Breast epithelium (tissue), 4 donors: ENCODE data around the gene BCL6. TPM values are rescaled to one million over a fixed set of nuclear protein-coding genes. Genes with fewer than 3 reads are reported as not detected.
A peak's percentile ranks its signal among the peaks of the same experiment; 100 is the strongest.

Source experiments
- DNase-seq, 2 donors: peaks; one replicate each; pipeline ENCODE4 v3.0.0-alpha.2; 2019; ENCODE audit warnings: low spot score in 2 of 2
- H3K27ac ChIP-seq, 2 donors: fragments of 200-600 bp; sonication (generic) in 1 of 2; one replicate each; pipeline ENCODE4 v1.5.1; 2016 to 2019; ENCODE audit warnings: mild to moderate bottlenecking in 1 of 2
- H3K27me3 ChIP-seq, 2 donors: fragments of 200-600 bp; sonication (generic) in 1 of 2; one replicate each; pipeline versions ENCODE4 v1.5.1 to v1.6.0; 2017 to 2019; ENCODE audit warnings: control low read depth in 1 of 2, mild to moderate bottlenecking in 1 of 2
- H3K36me3 ChIP-seq: fragments of 200-600 bp; one replicate; pipeline ENCODE4 v1.5.1; 2019
- H3K4me1 ChIP-seq, 2 donors: fragments of 200-600 bp; sonication (generic); one replicate each; pipeline ENCODE4 v1.5.1; 2016 to 2019; ENCODE audit warnings: control low read depth in 1 of 2
- H3K4me3 ChIP-seq, 3 donors: fragments of 200-600 bp; sonication (generic); 1 replicate in 2 of 3; 2 replicates in 1 of 3; pipeline ENCODE4 v1.5.1; 2016 to 2019; ENCODE audit warnings: mild to moderate bottlenecking in 3 of 3, moderate library complexity in 2 of 3
- H3K9me3 ChIP-seq, 2 donors: fragments of 200-600 bp; sonication (generic) in 1 of 2; one replicate each; pipeline ENCODE4 v1.5.1; 2016 to 2019; ENCODE audit warnings: control low read depth in 1 of 2
- CTCF ChIP-seq, 3 donors: fragments of 450-650 bp; IDR thresholded peaks; one replicate each; pipeline ENCODE4 v1.5.1; 2016 to 2017; ENCODE audit warnings: antibody characterized with exemption in 3 of 3, mild to moderate bottlenecking in 3 of 3, moderate library complexity in 3 of 3
- POLR2A ChIP-seq: fragments of 450-650 bp; IDR thresholded peaks from one replicate; pipeline ENCODE4 v1.6.1; 2016; ENCODE audit warnings: antibody characterized with exemption, mild to moderate bottlenecking, moderate library complexity
- POLR2AphosphoS5 ChIP-seq, 3 donors: sonication (generic); formaldehyde crosslinking; IDR thresholded peaks; one replicate each; pipeline ENCODE4 v1.6.1; 2017; ENCODE audit warnings: antibody characterized with exemption in 3 of 3
- intact Hi-C: fragments of 100-400 bp; cut with DNase I; formaldehyde crosslinking; loops from one replicate; pipeline ENCODE4 v1.15.1; 2023; ENCODE audit warnings: low total_unique reads
- total RNA-seq, 3 donors: library from RNA; depleted of rRNA; stranded (reverse); fragments of >200 nt; gene quantifications; one replicate each; pipeline ENCODE4 v1.1.0, GENCODE V29; 2016

BCL6 gene
- total RNA-seq, 3 donors from 2014 or later = 281 to 346 (median 283) TPM

DNA sequence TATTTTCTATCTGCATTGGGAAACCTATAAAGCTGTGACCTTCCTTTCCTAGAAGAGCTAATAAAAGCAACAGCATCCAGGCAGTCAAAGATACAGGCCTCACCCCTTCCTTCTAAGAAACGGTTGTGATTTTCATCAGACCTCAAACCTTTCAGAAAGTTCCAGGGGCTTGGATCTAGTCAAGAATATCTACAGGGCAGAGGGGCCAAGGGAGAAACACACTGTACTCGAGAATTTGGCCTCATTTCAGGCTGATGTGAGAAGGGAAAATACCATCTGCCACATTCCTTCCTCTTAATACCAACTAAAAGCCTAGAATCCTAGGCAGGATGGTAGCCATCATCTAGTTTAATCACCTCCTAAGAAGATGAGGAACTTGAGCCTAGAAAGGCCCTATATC, 24.5 kb upstream of the BCL6 start:
- Histone ChIP-seq H3K27ac (no peak overlapping the region), H3K36me3 (no peaks in the 10 kb centered on the region), H3K9me3 (no peaks in the 10 kb centered on the region), H3K27me3 (no peaks in the 10 kb centered on the region), H3K4me3 (no peak overlapping the region), H3K4me1 (no peaks in the 10 kb centered on the region)
- no peak for TF ChIP-seq POLR2A
- TF ChIP-seq POLR2AphosphoS5 (IDR thresholded peaks at IDR 0.05) = no peak
- TF ChIP-seq CTCF (IDR thresholded peaks at IDR 0.05) = no peak
- no peak for DNase-seq
- intact Hi-C loops = no loop called here

DNA sequence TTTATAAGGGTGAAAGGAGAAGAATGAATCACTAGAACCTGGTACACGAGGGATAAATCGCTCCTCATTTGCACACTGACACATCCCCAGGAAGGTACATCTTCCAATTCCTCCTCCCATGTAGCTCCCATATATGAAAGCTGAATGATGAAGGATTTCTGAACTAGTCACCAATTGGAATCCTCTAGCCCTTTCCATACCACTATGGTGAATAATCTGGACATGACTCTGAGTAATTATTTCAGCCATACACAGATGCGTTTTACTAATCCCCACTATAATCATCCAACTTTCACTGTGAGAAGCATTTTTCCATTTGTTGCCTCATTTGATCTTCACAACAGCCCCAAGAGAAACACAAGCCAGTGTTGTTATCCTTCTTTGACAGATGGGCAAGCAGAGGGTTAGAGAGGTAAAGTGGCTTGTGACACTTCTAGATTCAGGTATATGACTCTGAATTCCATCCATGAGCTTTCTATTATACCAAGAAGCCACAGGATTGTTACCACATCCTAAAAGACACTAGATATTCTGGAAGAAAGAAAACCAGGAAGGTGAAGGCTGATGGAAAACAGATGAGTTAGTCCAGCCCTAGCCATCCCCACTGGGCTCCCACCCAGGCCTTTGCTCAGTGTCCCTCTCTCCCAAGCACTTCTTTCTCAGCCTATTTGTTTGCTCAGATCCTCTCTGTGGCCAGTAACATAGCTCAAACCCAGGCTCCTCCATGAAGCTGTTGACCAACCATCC, 22.2 kb upstream of the BCL6 start:
- no peak overlapping the region for H3K4me3 ChIP-seq
- no peak for DNase-seq
- H3K27ac ChIP-seq = no peak overlapping the region
- no peaks in the 10 kb centered on the region for H3K27me3 ChIP-seq
- TF ChIP-seq CTCF (IDR thresholded peaks at IDR 0.05) (no peak), POLR2A (no peak), POLR2AphosphoS5 (IDR thresholded peaks at IDR 0.05) (no peak)
- H3K4me1 ChIP-seq = peaks cover 0 to 4% of the 10 kb centered on the region in 2 donors
- intact Hi-C loops = no loop called here
- H3K36me3 ChIP-seq = no peaks in the 10 kb centered on the region
- H3K9me3 ChIP-seq = no peaks in the 10 kb centered on the region

DNA sequence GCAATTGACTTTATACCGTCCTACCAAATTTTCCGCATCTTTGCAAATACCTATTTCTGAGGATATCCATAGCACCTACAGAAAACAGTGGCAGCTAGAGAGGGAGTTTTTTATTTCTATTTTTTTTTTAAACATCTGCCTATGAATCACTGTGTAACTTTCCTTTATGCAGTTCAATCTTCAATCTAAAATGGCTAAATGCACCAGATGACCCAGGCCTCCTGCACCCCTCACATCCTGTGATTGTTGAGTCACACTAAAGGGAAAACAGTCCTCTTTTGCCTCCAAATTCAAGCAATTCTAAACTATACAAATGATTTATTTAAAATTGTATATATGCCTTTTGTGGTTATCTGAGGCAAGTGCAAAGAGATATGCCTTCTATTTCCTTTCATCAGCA, 20.1 kb upstream of the BCL6 start:
- Histone ChIP-seq H3K4me3 (no peak overlapping the region), H3K9me3 (no peaks in the 10 kb centered on the region), H3K27me3 (no peaks in the 10 kb centered on the region), H3K27ac (peak overlapping the region in 1 of 2 donors; percentile 79), H3K36me3 (no peaks in the 10 kb centered on the region), H3K4me1 (peaks cover 0 to 4% of the 10 kb centered on the region in 2 donors)
- DNase-seq = no peak
- TF ChIP-seq POLR2AphosphoS5 (IDR thresholded peaks at IDR 0.05) (no peak), POLR2A (no peak), CTCF (IDR thresholded peaks at IDR 0.05) (no peak)
- intact Hi-C loops = no loop called here

- Histone ChIP-seq H3K36me3 (no peaks in the 10 kb centered on the region), H3K4me3 (peak overlapping the region in 1 of 3 donors; percentile 34), H3K9me3 (no peaks in the 10 kb centered on the region), H3K27me3 (no peaks in the 10 kb centered on the region), H3K4me1 (peaks cover 0 to 4% of the 10 kb centered on the region in 2 donors), H3K27ac (peak overlapping the region; percentile 79 to 80)
- TF ChIP-seq POLR2AphosphoS5 (IDR thresholded peaks at IDR 0.05) = no peak
- TF ChIP-seq POLR2A = no peak
- TF ChIP-seq CTCF (IDR thresholded peaks at IDR 0.05) = no peak
- DNase-seq = peak; percentile 29 to 59
- intact Hi-C loops = loop anchor here (2.0 kb wide), 1 partner anchor 59 kb away; no protein-coding TSS in a partner anchor
These were observed 18.8 kb upstream of the BCL6 start for GRCh38 chr3:187763850-187764648.

GRCh38 chr3:187762792-187763191, 17.5 kb upstream of the BCL6 start:
- Histone ChIP-seq H3K27me3 (no peaks in the 10 kb centered on the region), H3K36me3 (no peaks in the 10 kb centered on the region), H3K27ac (peak overlapping the region in 1 of 2 donors; percentile 80), H3K4me1 (peaks cover 0 to 4% of the 10 kb centered on the region in 2 donors), H3K4me3 (no peak overlapping the region), H3K9me3 (no peaks in the 10 kb centered on the region)
- TF ChIP-seq POLR2A = no peak
- TF ChIP-seq POLR2AphosphoS5 (IDR thresholded peaks at IDR 0.05) = no peak
- TF ChIP-seq CTCF (IDR thresholded peaks at IDR 0.05) = no peak
- no peak for DNase-seq
- intact Hi-C loops = loop anchor here (2.0 kb wide), 1 partner anchor 60 kb away; no protein-coding TSS in a partner anchor
